ENCODE data around the gene PTPN5.
A peak's percentile ranks its signal among the peaks of the same experiment; 100 is the strongest.

The PTPN5 gene

GRCh38 chr11:18773104-18773503 is 18.5 kb downstream of the PTPN5 start:
- DNase-seq (ENCODE audit: low read depth): no peak

- DNase-seq (ENCODE audit: low read depth): no peak
These were observed 19.4 kb downstream of the PTPN5 start for GRCh38 chr11:18772211-18772610.

GRCh38 chr11:18771266-18772035 is 20.1 kb downstream of the PTPN5 start:
- no peak for DNase-seq (ENCODE audit: low read depth)

GRCh38 chr11:18770479-18771125 is 21.0 kb downstream of the PTPN5 start:
- DNase-seq (ENCODE audit: low read depth): no peak

GRCh38 chr11:18769802-18770456 is 21.7 kb downstream of the PTPN5 start:
- DNase-seq (ENCODE audit: low read depth): no peak

- DNase-seq (ENCODE audit: low read depth): no peak
These were observed 22.6 kb downstream of the PTPN5 start for GRCh38 chr11:18768978-18769377.

GRCh38 chr11:18768472-18768901 is 23.1 kb downstream of the PTPN5 start:
- no peak for DNase-seq (ENCODE audit: low read depth)

- no peak for DNase-seq (ENCODE audit: low read depth)
These were observed 25.6 kb downstream of the PTPN5 start for GRCh38 chr11:18766015-18766414.

- DNase-seq (ENCODE audit: low read depth): no peak
These were observed 26.0 kb downstream of the PTPN5 start for GRCh38 chr11:18765554-18765953.

GRCh38 chr11:18761741-18762140 is 29.9 kb downstream of the PTPN5 start:
- no peak for DNase-seq (ENCODE audit: low read depth)

- no peak for DNase-seq (ENCODE audit: low read depth)
These were observed 30.5 kb downstream of the PTPN5 start for GRCh38 chr11:18761144-18761543.

GRCh38 chr11:18757811-18758210 is 33.8 kb downstream of the PTPN5 start:
- no peak for DNase-seq (ENCODE audit: low read depth)

- DNase-seq (ENCODE audit: low read depth): no peak
These were observed 34.7 kb downstream of the PTPN5 start for GRCh38 chr11:18756889-18757288.

GRCh38 chr11:18754308-18754707 is 37.3 kb downstream of the PTPN5 start:
- DNase-seq (ENCODE audit: low read depth): no peak

- DNase-seq (ENCODE audit: low read depth): no peak
These were observed 39.1 kb downstream of the PTPN5 start for GRCh38 chr11:18752502-18752901.

GRCh38 chr11:18750944-18751343 is 40.7 kb downstream of the PTPN5 start:
- DNase-seq (ENCODE audit: low read depth): no peak

- DNase-seq (ENCODE audit: low read depth): peak; percentile 82
These were observed 41.8 kb downstream of the PTPN5 start for GRCh38 chr11:18749681-18750319.

GRCh38 chr11:18748766-18749365 is 42.7 kb downstream of the PTPN5 start:
- DNase-seq (ENCODE audit: low read depth): no peak

- DNase-seq (ENCODE audit: low read depth): no peak
These were observed 46.3 kb downstream of the PTPN5 start for GRCh38 chr11:18745251-18745650.

- DNase-seq (ENCODE audit: low read depth): no peak
These were observed 47.6 kb downstream of the PTPN5 start for GRCh38 chr11:18743900-18744514.

- DNase-seq (ENCODE audit: low read depth): no peak
These were observed 48.2 kb downstream of the PTPN5 start for GRCh38 chr11:18743365-18743764.

- no peak for DNase-seq (ENCODE audit: low read depth)
These were observed 49.8 kb downstream of the PTPN5 start for GRCh38 chr11:18741783-18742182.

All from EH (cell line).